ENCODE measurements around the gene NSL1.

- no peak for TF ChIP-seq CTCF (IDR thresholded peaks at IDR 0.05)
- no peak for TF ChIP-seq POLR2A (IDR thresholded peaks at IDR 0.05)
- no peak for TF ChIP-seq EP300 (IDR thresholded peaks at IDR 0.05)
- no peak for TF ChIP-seq POLR2AphosphoS5 (IDR thresholded peaks at IDR 0.05)
Observed at GRCh38 chr1:212686591-212686990, 105.0 kb downstream of the NSL1 start.
